Measurements from ENCODE around the gene CHID1. TPM values are rescaled to one million over a fixed set of nuclear protein-coding genes. Genes with fewer than 3 reads are reported as not detected.

The CHID1 gene
- total RNA-seq, 2 experiments from 2014 or later = 61.5 to 61.6 TPM

Other genes starting within 250 kb of the CHID1 start
- 10 to 100 TPM; 41.5 to 50.5 TPM for gene DEAF1, start 215.6 kb downstream of the CHID1 start, total RNA-seq
- gene TMEM80, start 215.0 kb downstream of the CHID1 start, total RNA-seq = 1 to 10 TPM; 9.5 to 9.8 TPM
- gene EPS8L2, start 204.6 kb downstream of the CHID1 start, total RNA-seq = 10 to 100 TPM; 12.4 to 12.6 TPM
- 100 to 1,000 TPM; 284 to 296 TPM for gene TALDO1, start 163.3 kb downstream of the CHID1 start, total RNA-seq
- 10 to 100 TPM; 36.6 to 39.1 TPM for gene GATD1, start 133.3 kb downstream of the CHID1 start, total RNA-seq
- gene CEND1, start 120.7 kb downstream of the CHID1 start, total RNA-seq = 1 to 10 TPM in 1 of 2 experiments, under 1 TPM in 1; 0.68 to 1.1 TPM
- gene SLC25A22, start 112.5 kb downstream of the CHID1 start, total RNA-seq = 10 to 100 TPM; 28.4 to 32.2 TPM
- 10 to 100 TPM; 28.3 to 32.1 TPM for gene PIDD1, start 105.6 kb downstream of the CHID1 start, total RNA-seq
- gene RPLP2, start 100.8 kb downstream of the CHID1 start, total RNA-seq = 1,000 to 10,000 TPM; 2,941 to 2,963 TPM
- gene PNPLA2, start 91.9 kb downstream of the CHID1 start, total RNA-seq = 10 to 100 TPM; 33.2 to 35.0 TPM
- 1 to 10 TPM; 1.8 to 2.3 TPM for gene CRACR2B, start 82.9 kb downstream of the CHID1 start, total RNA-seq
- gene CD151, start 77.9 kb downstream of the CHID1 start, total RNA-seq = 10 to 100 TPM; 40.2 to 40.9 TPM
- 10 to 100 TPM; 70.4 to 74.0 TPM for gene POLR2L, start 68.3 kb downstream of the CHID1 start, total RNA-seq
- gene TSPAN4, start 68.0 kb downstream of the CHID1 start, total RNA-seq = 1 to 10 TPM; 5.2 to 5.3 TPM
- 10 to 100 TPM; 42.8 to 44.1 TPM for gene AP2A2, start 15.1 kb upstream of the CHID1 start, total RNA-seq
- gene MUC6, start 125.9 kb upstream of the CHID1 start, total RNA-seq = not detected
- gene MUC2, start 164.1 kb upstream of the CHID1 start, total RNA-seq = not detected
- gene MUC5AC, start 247.1 kb upstream of the CHID1 start, total RNA-seq = not detected

Data from activated CD4-positive, alpha-beta memory T cell treated with anti-CD3 and anti-CD28 coated beads for 36 hours (primary cell).